ENCODE data around the gene GIMAP8. TPM values are rescaled to one million over a fixed set of nuclear protein-coding genes. Genes with fewer than 3 reads are reported as not detected.

The GIMAP8 gene
- polyA plus RNA-seq, 1 of the 3 experiments (the other 2 are of a cell fraction), result not detected

Other genes with a start within 250 kb of the GIMAP8 start
- 0.93 and 0.99 TPM in 2 replicates for gene LRRC61, start 127.3 kb upstream of the GIMAP8 start, polyA plus RNA-seq (2012; rRNA removed)
- 0.16 and 0.35 TPM in 2 replicates for gene ACTR3C, start 127.1 kb upstream of the GIMAP8 start, polyA plus RNA-seq (2012; rRNA removed)
- gene RARRES2, start 109.0 kb upstream of the GIMAP8 start, polyA plus RNA-seq (2012; rRNA removed), result 0.26 and 0.43 TPM in 2 replicates
- 87.5 and 91.6 TPM in 2 replicates for gene REPIN1, start 81.8 kb upstream of the GIMAP8 start, polyA plus RNA-seq (2012; rRNA removed)
- 4.6 and 5.0 TPM in 2 replicates for gene ZNF775, start 71.3 kb upstream of the GIMAP8 start, polyA plus RNA-seq (2012; rRNA removed)
- not detected in 2 replicates for gene GIMAP7, start 64.2 kb downstream of the GIMAP8 start, polyA plus RNA-seq (2012; rRNA removed)
- gene GIMAP4, start 116.8 kb downstream of the GIMAP8 start, polyA plus RNA-seq (2012; rRNA removed), result not detected in 2 replicates
- 0.03 and 0.05 TPM in 2 replicates for gene GIMAP6, start 181.8 kb downstream of the GIMAP8 start, polyA plus RNA-seq (2012; rRNA removed)
- 4.1 and 5.7 TPM in 2 replicates for gene GIMAP2, start 235.1 kb downstream of the GIMAP8 start, polyA plus RNA-seq (2012; rRNA removed)